ENCODE measurements around the gene TMEM196. TPM values are rescaled to one million over a fixed set of nuclear protein-coding genes. Genes with fewer than 3 reads are reported as not detected.

Gene TMEM196
- polyA plus RNA-seq (2012; ENCODE audit: insufficient read depth, insufficient read length, low read depth) = not detected

- DNase-seq = peak; percentile 8
- TF ChIP-seq CTCF (IDR thresholded peaks at IDR 0.05; ENCODE audit: low read depth, low read length) = no peak
- no peaks in the 10 kb centered on the region for H3K36me3 ChIP-seq
- no peaks in the 10 kb centered on the region for H3K9me3 ChIP-seq
- H3K4me3 ChIP-seq (ENCODE audit: low read depth, low read length) = peak within 1 kb of the TSS; percentile 51
- peaks cover 40% of the 10 kb centered on the region for H3K27me3 ChIP-seq
- no peaks in the 10 kb centered on the region for H3K4me1 ChIP-seq
Observed at GRCh38 chr7:19772841-19773760, at the start of gene TMEM196. Gene TMEM196 (minus strand): TSS chr7:19773617. CDS start chr7:19772696, 921 bp downstream.

GRCh38 chr7:19816128-19816527, 42.7 kb upstream of the TMEM196 start:
- no peak for DNase-seq
- Histone ChIP-seq H3K27me3 (no peaks in the 10 kb centered on the region; the same call in 1 of the 2 replicates), H3K4me3 (ENCODE audit: low read depth, low read length) (no peak overlapping the region), H3K9me3 (no peaks in the 10 kb centered on the region), H3K4me1 (peaks cover 3% of the 10 kb centered on the region; the same call in 1 of the 2 replicates), H3K36me3 (no peaks in the 10 kb centered on the region)
- no peak for TF ChIP-seq CTCF (IDR thresholded peaks at IDR 0.05; ENCODE audit: low read depth, low read length)

GRCh38 chr7:19815546-19815945, 42.1 kb upstream of the TMEM196 start:
- no peak for DNase-seq

GRCh38 chr7:19814776-19815175, 41.4 kb upstream of the TMEM196 start:
- Histone ChIP-seq H3K27me3 (no peaks in the 10 kb centered on the region; the same call in 1 of the 2 replicates), H3K4me1 (no peaks in the 10 kb centered on the region), H3K4me3 (ENCODE audit: low read depth, low read length) (no peak overlapping the region), H3K36me3 (no peaks in the 10 kb centered on the region), H3K9me3 (no peaks in the 10 kb centered on the region)
- no peak for TF ChIP-seq CTCF (IDR thresholded peaks at IDR 0.05; ENCODE audit: low read depth, low read length)
- DNase-seq = no peak

More at GRCh38 chr7:19815546-19815945, 42.1 kb upstream of the TMEM196 start:
- TF ChIP-seq CTCF (IDR thresholded peaks at IDR 0.05; ENCODE audit: low read depth, low read length) = no peak
- Histone ChIP-seq H3K4me1 (no peaks in the 10 kb centered on the region), H3K4me3 (ENCODE audit: low read depth, low read length) (no peak overlapping the region), H3K36me3 (no peaks in the 10 kb centered on the region), H3K9me3 (no peaks in the 10 kb centered on the region), H3K27me3 (no peaks in the 10 kb centered on the region; the same call in 1 of the 2 replicates)

- Histone ChIP-seq H3K9me3 (no peaks in the 10 kb centered on the region), H3K27me3 (no peaks in the 10 kb centered on the region; the same call in 1 of the 2 replicates), H3K36me3 (no peaks in the 10 kb centered on the region), H3K4me3 (ENCODE audit: low read depth, low read length) (no peak overlapping the region), H3K4me1 (no peaks in the 10 kb centered on the region)
- DNase-seq = no peak
- TF ChIP-seq CTCF (IDR thresholded peaks at IDR 0.05; ENCODE audit: low read depth, low read length) = no peak
Observed at GRCh38 chr7:19811386-19811785, 38.0 kb upstream of the TMEM196 start.

GRCh38 chr7:19798986-19799385, 25.6 kb upstream of the TMEM196 start:
- no peaks in the 10 kb centered on the region for H3K36me3 ChIP-seq
- no peak overlapping the region for H3K4me3 ChIP-seq (ENCODE audit: low read depth, low read length)
- no peak for TF ChIP-seq CTCF (IDR thresholded peaks at IDR 0.05; ENCODE audit: low read depth, low read length)
- H3K27me3 ChIP-seq = no peaks in the 10 kb centered on the region; the same call in none of the 2 replicates
- no peaks in the 10 kb centered on the region for H3K9me3 ChIP-seq
- no peaks in the 10 kb centered on the region for H3K4me1 ChIP-seq
- DNase-seq = no peak

All from BE2C (cell line).